PFSK-1 (cell line): ENCODE measurements around the gene OR3A3.

Experiments used
- POLR2AphosphoS5 ChIP-seq: IDR thresholded peaks from 2 replicates; pipeline ENCODE4 v1.6.1; 2012; ENCODE audit warnings: low read depth, mild to moderate bottlenecking, control low read depth, low read length, moderate library complexity
- TAF1 ChIP-seq: IDR thresholded peaks from 2 replicates; pipeline ENCODE4 v1.6.1; 2012; ENCODE audit warnings: low read length, control low read depth, borderline replicate concordance; ENCODE audit not compliant: insufficient read depth
- TF ChIP-seq, protein P1 (sequence below), 2 experiments: IDR thresholded peaks; 2 replicates each; pipeline versions ENCODE4 v1.6.1 to v1.8.0; 2011 to 2012; ENCODE audit warnings: low read depth in 2 of 2, low read length in 2 of 2, control low read depth in 1 of 2, inconsistent platforms in 1 of 2, mild to moderate bottlenecking in 1 of 2, moderate library complexity in 1 of 2; ENCODE audit not compliant: insufficient read depth in 1 of 2

GRCh38 chr17:3469529-3469928, 58.4 kb downstream of the OR3A3 start:
- TF ChIP-seq, protein P1, sequence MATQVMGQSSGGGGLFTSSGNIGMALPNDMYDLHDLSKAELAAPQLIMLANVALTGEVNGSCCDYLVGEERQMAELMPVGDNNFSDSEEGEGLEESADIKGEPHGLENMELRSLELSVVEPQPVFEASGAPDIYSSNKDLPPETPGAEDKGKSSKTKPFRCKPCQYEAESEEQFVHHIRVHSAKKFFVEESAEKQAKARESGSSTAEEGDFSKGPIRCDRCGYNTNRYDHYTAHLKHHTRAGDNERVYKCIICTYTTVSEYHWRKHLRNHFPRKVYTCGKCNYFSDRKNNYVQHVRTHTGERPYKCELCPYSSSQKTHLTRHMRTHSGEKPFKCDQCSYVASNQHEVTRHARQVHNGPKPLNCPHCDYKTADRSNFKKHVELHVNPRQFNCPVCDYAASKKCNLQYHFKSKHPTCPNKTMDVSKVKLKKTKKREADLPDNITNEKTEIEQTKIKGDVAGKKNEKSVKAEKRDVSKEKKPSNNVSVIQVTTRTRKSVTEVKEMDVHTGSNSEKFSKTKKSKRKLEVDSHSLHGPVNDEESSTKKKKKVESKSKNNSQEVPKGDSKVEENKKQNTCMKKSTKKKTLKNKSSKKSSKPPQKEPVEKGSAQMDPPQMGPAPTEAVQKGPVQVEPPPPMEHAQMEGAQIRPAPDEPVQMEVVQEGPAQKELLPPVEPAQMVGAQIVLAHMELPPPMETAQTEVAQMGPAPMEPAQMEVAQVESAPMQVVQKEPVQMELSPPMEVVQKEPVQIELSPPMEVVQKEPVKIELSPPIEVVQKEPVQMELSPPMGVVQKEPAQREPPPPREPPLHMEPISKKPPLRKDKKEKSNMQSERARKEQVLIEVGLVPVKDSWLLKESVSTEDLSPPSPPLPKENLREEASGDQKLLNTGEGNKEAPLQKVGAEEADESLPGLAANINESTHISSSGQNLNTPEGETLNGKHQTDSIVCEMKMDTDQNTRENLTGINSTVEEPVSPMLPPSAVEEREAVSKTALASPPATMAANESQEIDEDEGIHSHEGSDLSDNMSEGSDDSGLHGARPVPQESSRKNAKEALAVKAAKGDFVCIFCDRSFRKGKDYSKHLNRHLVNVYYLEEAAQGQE (IDR thresholded peaks at IDR 0.05; ENCODE audit: insufficient read depth in 1 of 2, low read depth in 2 of 2, low read length in 2 of 2) = no peak
- TF ChIP-seq TAF1 (no peak), POLR2AphosphoS5 (no peak)
